ENCODE results near the gene TAPT1. TPM values are rescaled to one million over a fixed set of nuclear protein-coding genes. Genes with fewer than 3 reads are reported as not detected.

Gene TAPT1
- total RNA-seq, 1 experiment from 2014 or later: 23.7 TPM

- no TSS peak for BruUV-seq (replicated peaks)
- CTCF ChIA-PET: no interaction called here
- Mint-ChIP-seq H3K27me3 (ENCODE audit: insufficient read depth, unreplicated experiment) (no peaks in the 10 kb centered on the region), H3K27ac (ENCODE audit: unreplicated experiment) (no peak overlapping the region), H3K9me3 (ENCODE audit: unreplicated experiment) (no peaks in the 10 kb centered on the region), H3K36me3 (ENCODE audit: insufficient read depth, unreplicated experiment) (peaks cover 2% of the 10 kb centered on the region), H3K4me3 (ENCODE audit: unreplicated experiment) (no peak overlapping the region), H3K4me1 (ENCODE audit: low read depth, unreplicated experiment) (peaks cover 18% of the 10 kb centered on the region)
- no peak overlapping the region for H3K4me3 ChIP-seq (ENCODE audit: low read depth, low read length)
- no peaks in the 10 kb centered on the region for H3K36me3 ChIP-seq (ENCODE audit: control insufficient read depth, insufficient read depth, low read length)
- H3K27me3 ChIP-seq (replicated peaks; ENCODE audit: control insufficient read depth, insufficient read depth, low read length): no peaks in the 10 kb centered on the region
- H3K9me3 ChIP-seq: 0 out of 2 replicates have a peak, but pooled peaks cover 3% of the 10 kb centered on the region
- TF ChIP-seq CTCF (IDR thresholded peaks at IDR 0.05; ENCODE audit: insufficient read depth in 1 of 2, low read depth in 1 of 2, low read length in 1 of 2, severe bottlenecking in 1 of 2, unreplicated experiment in 1 of 2): no peak
- peaks cover 19% of the 10 kb centered on the region; the same call in 1 of the 2 replicates for H3K4me1 ChIP-seq
- POLR2A ChIA-PET: no interaction called here
- no peak for DNase-seq
- intact Hi-C loops (cut with micrococcal nuclease; ENCODE audit: unreplicated experiment): loop anchor here (2.0 kb wide), 1 partner anchor 130 kb away; no protein-coding TSS in a partner anchor
These were observed 67.0 kb downstream of the TAPT1 start for GRCh38 chr4:16159286-16159685.

DNA sequence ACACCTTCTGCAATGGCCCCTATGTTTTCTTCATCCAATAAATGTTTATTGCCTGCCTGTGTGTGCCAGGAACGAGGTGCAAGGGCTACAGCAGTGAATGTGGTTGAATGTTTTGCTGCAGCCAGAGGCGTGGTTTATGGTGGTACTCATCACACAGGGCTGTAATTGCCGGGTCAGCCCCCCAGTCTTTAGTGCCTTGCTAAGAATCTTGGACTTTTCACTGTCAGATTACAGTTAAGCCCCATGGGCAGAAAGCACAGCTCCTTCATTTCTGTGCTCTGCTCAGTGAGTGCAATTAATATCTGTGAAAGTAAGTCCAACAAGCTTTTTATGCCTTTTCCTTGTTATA lies 67.8 kb downstream of the TAPT1 start:
- BruUV-seq (replicated peaks): no TSS peak
- no peak overlapping the region for H3K4me3 ChIP-seq (ENCODE audit: low read depth, low read length)
- Mint-ChIP-seq H3K27ac (ENCODE audit: unreplicated experiment) (no peak overlapping the region), H3K36me3 (ENCODE audit: insufficient read depth, unreplicated experiment) (no peaks in the 10 kb centered on the region), H3K4me1 (ENCODE audit: low read depth, unreplicated experiment) (peaks cover 18% of the 10 kb centered on the region), H3K4me3 (ENCODE audit: unreplicated experiment) (no peak overlapping the region), H3K9me3 (ENCODE audit: unreplicated experiment) (no peaks in the 10 kb centered on the region), H3K27me3 (ENCODE audit: insufficient read depth, unreplicated experiment) (no peaks in the 10 kb centered on the region)
- H3K36me3 ChIP-seq (ENCODE audit: control insufficient read depth, insufficient read depth, low read length): no peaks in the 10 kb centered on the region
- H3K9me3 ChIP-seq: 0 out of 2 replicates have a peak, but pooled peaks cover 3% of the 10 kb centered on the region
- no peak for TF ChIP-seq CTCF (IDR thresholded peaks at IDR 0.05; ENCODE audit: insufficient read depth in 1 of 2, low read depth in 1 of 2, low read length in 1 of 2, severe bottlenecking in 1 of 2, unreplicated experiment in 1 of 2)
- no peaks in the 10 kb centered on the region for H3K27me3 ChIP-seq (replicated peaks; ENCODE audit: control insufficient read depth, insufficient read depth, low read length)
- ChIA-PET POLR2A (interaction anchor here (0.6 kb wide), 1 partner anchor 130 kb away, joined by 5 read pairs; no protein-coding TSS in a partner anchor), CTCF (interaction anchor here (1.2 kb wide), 1 partner anchor 353 kb away, joined by 3 read pairs; no protein-coding TSS in a partner anchor)
- H3K4me1 ChIP-seq: peaks cover 19% of the 10 kb centered on the region; the same call in 1 of the 2 replicates
- no peak for DNase-seq
- intact Hi-C loops (cut with micrococcal nuclease; ENCODE audit: unreplicated experiment): loop anchor here (1.0 to 2.0 kb wide), 2 partner anchors 75 to 130 kb away; no protein-coding TSS in a partner anchor

DNA sequence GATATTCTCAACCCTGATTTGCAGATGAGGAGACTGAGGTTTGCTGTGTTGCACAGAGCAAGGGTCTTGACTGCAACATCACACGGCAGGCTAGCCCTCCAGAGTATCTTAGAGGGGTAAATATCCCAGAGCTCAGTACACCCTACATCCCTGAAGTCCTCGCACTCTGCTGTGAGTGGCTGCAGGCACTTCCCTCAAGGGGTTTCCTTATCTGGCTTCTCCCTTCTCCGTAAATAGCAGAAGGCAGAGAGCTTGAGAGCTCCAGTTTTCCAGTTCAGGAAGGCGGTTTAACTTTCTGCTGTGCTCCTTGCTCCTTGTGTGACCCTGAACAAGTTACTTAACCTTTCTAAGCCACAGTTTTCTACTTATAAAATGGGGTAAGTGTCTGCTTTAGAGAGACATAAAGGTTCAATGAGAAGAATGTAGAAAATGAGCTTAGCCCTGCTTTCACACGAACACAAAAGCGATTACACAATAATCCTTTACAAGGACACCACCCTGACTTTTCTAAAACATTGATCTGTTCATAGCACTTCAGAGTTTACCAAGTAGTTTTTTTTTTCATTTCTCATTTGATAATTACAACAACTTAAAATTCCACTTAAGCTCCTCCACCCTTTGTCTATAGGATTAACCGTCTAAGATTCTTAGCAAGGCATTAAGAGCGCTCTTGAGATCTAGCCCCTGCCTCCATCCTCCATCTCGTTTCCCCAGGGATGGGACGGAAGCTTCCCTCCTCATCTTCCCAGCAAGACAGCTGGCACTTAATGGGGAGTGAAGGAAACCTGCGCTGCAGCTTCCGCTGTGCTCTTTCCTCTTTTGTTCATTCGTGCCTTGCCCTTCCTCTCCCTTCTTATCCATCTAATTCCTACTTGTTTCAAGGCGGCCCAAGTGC lies 68.4 kb downstream of the TAPT1 start:
- POLR2A ChIA-PET: no interaction called here
- no peak for TF ChIP-seq CTCF (IDR thresholded peaks at IDR 0.05; ENCODE audit: insufficient read depth in 1 of 2, low read depth in 1 of 2, low read length in 1 of 2, severe bottlenecking in 1 of 2, unreplicated experiment in 1 of 2)
- Mint-ChIP-seq H3K36me3 (ENCODE audit: insufficient read depth, unreplicated experiment) (no peaks in the 10 kb centered on the region), H3K9me3 (ENCODE audit: unreplicated experiment) (no peaks in the 10 kb centered on the region), H3K27ac (ENCODE audit: unreplicated experiment) (no peak overlapping the region), H3K27me3 (ENCODE audit: insufficient read depth, unreplicated experiment) (no peaks in the 10 kb centered on the region), H3K4me1 (ENCODE audit: low read depth, unreplicated experiment) (peaks cover 18% of the 10 kb centered on the region), H3K4me3 (ENCODE audit: unreplicated experiment) (no peak overlapping the region)
- H3K4me3 ChIP-seq (ENCODE audit: low read depth, low read length): no peak overlapping the region
- no TSS peak for BruUV-seq (replicated peaks)
- H3K36me3 ChIP-seq (ENCODE audit: control insufficient read depth, insufficient read depth, low read length): no peaks in the 10 kb centered on the region
- DNase-seq: peak in 1 of 2 experiments; percentile 5
- no peaks in the 10 kb centered on the region for H3K27me3 ChIP-seq (replicated peaks; ENCODE audit: control insufficient read depth, insufficient read depth, low read length)
- peaks cover 19% of the 10 kb centered on the region; the same call in 1 of the 2 replicates for H3K4me1 ChIP-seq
- CTCF ChIA-PET: interaction anchor here (0.8 to 1.2 kb wide), 2 partner anchors 29 to 352 kb away, joined by 3 read pairs; no protein-coding TSS in a partner anchor
- intact Hi-C loops (cut with micrococcal nuclease; ENCODE audit: unreplicated experiment): loop anchor here (1.0 to 2.0 kb wide), 2 partner anchors 75 to 129 kb away; no protein-coding TSS in a partner anchor
- 0 out of 2 replicates have a peak, but pooled peaks cover 3% of the 10 kb centered on the region for H3K9me3 ChIP-seq
